Caco-2 (cell line): ENCODE results near the gene SH3GL1. TPM values are rescaled to one million over a fixed set of nuclear protein-coding genes. Genes with fewer than 3 reads are reported as not detected.

Experiments used
- BruUV-seq: library from RNA; stranded (reverse); fragments of 400-500 nt; replicated peaks from 2 replicates; lab custom pipeline; 2021; lab: Mats Ljungman, UMichigan
- CTCF ChIA-PET: fragments of 300-600 bp; sonication (Branson Sonifier 250); formaldehyde crosslinking; loops from one replicate; lab custom pipeline; 2022; ENCODE audit warnings: antibody characterized with exemption; lab: Charles Lee
- POLR2A ChIA-PET: fragments of 300-600 bp; sonication (Branson Sonifier 250); formaldehyde crosslinking; loops from one replicate; lab custom pipeline; 2022; ENCODE audit warnings: antibody characterized with exemption; lab: Charles Lee
- DNase-seq, 2 experiments: peaks; one replicate each; pipeline versions ENCODE4 v3.0.0 to v3.0.0-alpha.2; 2020 to 2022
- H3K27me3 ChIP-seq: replicated peaks from 2 replicates; pipeline ENCODE4 v1.6.0; 2011; ENCODE audit warnings: low read length; ENCODE audit not compliant: control insufficient read depth, insufficient read depth
- H3K36me3 ChIP-seq: 2 replicates; pipeline ENCODE4 v1.5.1; 2011; ENCODE audit warnings: low read length; ENCODE audit not compliant: control insufficient read depth, insufficient read depth
- H3K4me1 ChIP-seq: fragments of 250-450 bp; sonication (Bioruptor Pico); 2 replicates; pipeline ENCODE4 v1.5.1; 2020; ENCODE audit warnings: mild to moderate bottlenecking
- H3K4me3 ChIP-seq: 2 replicates; pipeline ENCODE4 v1.5.1; 2011; ENCODE audit warnings: low read depth, mild to moderate bottlenecking, control low read depth, low read length
- H3K9me3 ChIP-seq: fragments of 250-450 bp; sonication (Bioruptor Pico); 2 replicates; pipeline ENCODE4 v1.5.1; 2020; ENCODE audit warnings: mild to moderate bottlenecking, moderate library complexity
- H3K27ac Mint-ChIP-seq: one replicate; pipeline ENCODE4 v1.8.0; 2022; ENCODE audit warnings: mixed read lengths; ENCODE audit not compliant: unreplicated experiment
- H3K27me3 Mint-ChIP-seq: one replicate; pipeline ENCODE4 v1.8.0; 2022; ENCODE audit warnings: mixed read lengths; ENCODE audit not compliant: insufficient read depth, unreplicated experiment
- H3K36me3 Mint-ChIP-seq: one replicate; pipeline ENCODE4 v1.8.0; 2022; ENCODE audit warnings: mild to moderate bottlenecking, mixed read lengths; ENCODE audit not compliant: insufficient read depth, unreplicated experiment
- H3K4me1 Mint-ChIP-seq: one replicate; pipeline ENCODE4 v1.8.0; 2022; ENCODE audit warnings: low read depth, mixed read lengths; ENCODE audit not compliant: unreplicated experiment
- H3K4me3 Mint-ChIP-seq: one replicate; pipeline ENCODE4 v1.8.0; 2022; ENCODE audit warnings: mild to moderate bottlenecking, moderate library complexity, mixed read lengths; ENCODE audit not compliant: unreplicated experiment
- H3K9me3 Mint-ChIP-seq: one replicate; pipeline ENCODE4 v1.8.0; 2022; ENCODE audit warnings: mixed read lengths; ENCODE audit not compliant: unreplicated experiment
- CTCF ChIP-seq, 2 experiments: fragments of 200-600 bp in 1 of 2; IDR thresholded peaks; 1 replicate in 1 of 2; 2 replicates in 1 of 2; pipeline versions ENCODE4 v1.5.1 to v1.8.0; 2011 to 2022; ENCODE audit warnings: antibody characterized with exemption in 1 of 2, control low read depth in 1 of 2, inconsistent platforms in 1 of 2, low read depth in 1 of 2, low read length in 1 of 2, mild to moderate bottlenecking in 1 of 2, moderate library complexity in 1 of 2; ENCODE audit not compliant: insufficient read depth in 1 of 2, severe bottlenecking in 1 of 2, unreplicated experiment in 1 of 2
- intact Hi-C: fragments of 100-400 bp; cut with micrococcal nuclease; formaldehyde crosslinking; loops from one replicate; pipeline ENCODE4 v1.10.0; 2022; ENCODE audit not compliant: unreplicated experiment
- total RNA-seq: library from RNA; stranded (reverse); gene quantifications from 2 replicates; pipeline ENCODE4 v1.2.3, GENCODE V29; 2022

Gene SH3GL1
- total RNA-seq, 1 experiment from 2014 or later = 91.3 TPM

DNA sequence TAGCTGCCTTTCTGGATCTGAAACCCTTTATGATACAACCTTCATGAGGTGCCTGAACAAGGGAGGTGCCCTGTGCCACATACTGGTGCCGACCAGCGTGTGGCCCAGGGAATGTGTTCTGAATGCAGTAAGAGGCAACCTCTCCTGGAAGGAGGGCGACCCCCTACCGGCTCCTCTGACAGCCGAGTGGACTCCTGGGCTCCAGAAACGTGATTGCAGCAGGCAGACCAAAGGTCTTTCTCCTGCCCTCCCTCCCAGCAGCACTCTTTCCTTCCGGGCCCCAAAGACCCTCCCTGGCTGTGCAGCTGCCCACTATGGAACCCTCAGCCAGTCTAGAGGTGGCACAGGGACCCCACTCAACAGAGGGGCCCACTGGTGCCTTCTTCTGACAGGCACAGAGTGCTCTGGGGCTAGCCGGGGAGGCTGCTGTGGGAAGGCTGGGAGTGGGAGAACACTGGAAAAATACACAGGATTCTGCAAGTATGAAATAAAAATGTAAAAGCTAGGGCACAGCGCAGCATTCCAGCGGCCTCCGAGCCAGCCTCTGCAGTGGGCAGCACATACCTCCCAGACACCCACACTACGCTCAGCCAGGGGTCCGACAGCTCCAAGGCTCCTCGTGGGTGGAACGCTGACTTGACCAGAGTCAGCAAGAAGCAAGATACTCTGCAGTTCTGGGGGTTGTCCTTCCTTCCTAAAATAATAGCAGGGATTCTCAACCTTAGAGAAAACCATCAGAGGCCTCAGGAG is 14.9 kb downstream of the SH3GL1 start:
- DNase-seq = no peak
- Mint-ChIP-seq H3K9me3 (no peaks in the 10 kb centered on the region), H3K4me3 (no peak overlapping the region), H3K36me3 (peaks cover 59% of the 10 kb centered on the region), H3K27me3 (no peaks in the 10 kb centered on the region), H3K4me1 (peaks cover 13% of the 10 kb centered on the region), H3K27ac (no peak overlapping the region)
- intact Hi-C loops = no loop called here
- POLR2A ChIA-PET = no interaction called here
- TF ChIP-seq CTCF (IDR thresholded peaks at IDR 0.05; ENCODE audit: insufficient read depth in 1 of 2, low read depth in 1 of 2, low read length in 1 of 2, severe bottlenecking in 1 of 2, unreplicated experiment in 1 of 2) = no peak
- CTCF ChIA-PET = interaction anchor here (0.6 kb wide), 1 partner anchor 15 kb away, joined by 3 read pairs; no protein-coding TSS in a partner anchor
- BruUV-seq = no TSS peak
- Histone ChIP-seq H3K9me3 (no peaks in the 10 kb centered on the region), H3K36me3 (peaks cover 3% of the 10 kb centered on the region), H3K4me1 (peaks cover 18% of the 10 kb centered on the region), H3K4me3 (no peak overlapping the region), H3K27me3 (no peaks in the 10 kb centered on the region)

- H3K27me3 ChIP-seq = no peaks in the 10 kb centered on the region
- CTCF ChIA-PET = interaction anchor here (1.3 kb wide), 1 partner anchor 20 kb away, joined by 7 read pairs; the partner anchor contains the start of gene SH3GL1
- peaks cover 45% of the 10 kb centered on the region for H3K36me3 Mint-ChIP-seq
- no TSS peak for BruUV-seq
- no peak overlapping the region for H3K27ac Mint-ChIP-seq
- H3K27me3 Mint-ChIP-seq = no peaks in the 10 kb centered on the region
- DNase-seq = no peak
- no peaks in the 10 kb centered on the region for H3K36me3 ChIP-seq
- peaks cover 16% of the 10 kb centered on the region for H3K4me1 Mint-ChIP-seq
- POLR2A ChIA-PET = no interaction called here
- no peaks in the 10 kb centered on the region for H3K9me3 ChIP-seq
- H3K9me3 Mint-ChIP-seq = no peaks in the 10 kb centered on the region
- peaks cover 23% of the 10 kb centered on the region for H3K4me1 ChIP-seq
- TF ChIP-seq CTCF (IDR thresholded peaks at IDR 0.05; ENCODE audit: insufficient read depth in 1 of 2, low read depth in 1 of 2, low read length in 1 of 2, severe bottlenecking in 1 of 2, unreplicated experiment in 1 of 2) = no peak
- H3K4me3 Mint-ChIP-seq = no peak overlapping the region
- no peak overlapping the region for H3K4me3 ChIP-seq
- intact Hi-C loops = no loop called here
Measured at GRCh38 chr19:4380254-4380727, 20.1 kb downstream of the SH3GL1 start.

GRCh38 chr19:4379383-4380253 is 20.7 kb downstream of the SH3GL1 start:
- Mint-ChIP-seq H3K4me1 (peaks cover 17% of the 10 kb centered on the region), H3K4me3 (no peak overlapping the region), H3K27ac (peak overlapping the region; percentile 82), H3K9me3 (no peaks in the 10 kb centered on the region), H3K36me3 (peaks cover 43% of the 10 kb centered on the region), H3K27me3 (no peaks in the 10 kb centered on the region)
- DNase-seq = no peak
- ChIA-PET POLR2A (interaction anchor here (0.7 kb wide), 1 partner anchor 21 kb away, joined by 5 read pairs; the partner anchor contains the start of gene SH3GL1), CTCF (interaction anchor here (1.3 kb wide), 1 partner anchor 20 kb away, joined by 7 read pairs; the partner anchor contains the start of gene SH3GL1)
- Histone ChIP-seq H3K4me3 (no peak overlapping the region), H3K36me3 (no peaks in the 10 kb centered on the region), H3K4me1 (peaks cover 28% of the 10 kb centered on the region), H3K9me3 (no peaks in the 10 kb centered on the region), H3K27me3 (no peaks in the 10 kb centered on the region)
- BruUV-seq = no TSS peak
- no peak for TF ChIP-seq CTCF (IDR thresholded peaks at IDR 0.05; ENCODE audit: insufficient read depth in 1 of 2, low read depth in 1 of 2, low read length in 1 of 2, severe bottlenecking in 1 of 2, unreplicated experiment in 1 of 2)
- intact Hi-C loops = no loop called here
